ENCODE results near the gene GAP43. TPM values are rescaled to one million over a fixed set of nuclear protein-coding genes. Genes with fewer than 3 reads are reported as not detected.
"Not testable (repeated sequence)": the region's sequence is repeated elsewhere in the genome, so short reads cannot be mapped to it uniquely, and the experiment has no call there.

The GAP43 gene
- total RNA-seq, 1 donor from 2014 or later: 42.9 TPM

- no peak overlapping the region for H3K4me3 Mint-ChIP-seq
- H3K9me3 Mint-ChIP-seq: no peaks in the 10 kb centered on the region
- H3K36me3 Mint-ChIP-seq (ENCODE audit: low read depth): peaks cover 3% of the 10 kb centered on the region
- no peak for DNase-seq (ENCODE audit: low read depth, low spot score)
- no peak overlapping the region for H3K27ac Mint-ChIP-seq (ENCODE audit: unreplicated experiment)
- H3K4me1 Mint-ChIP-seq: no peaks in the 10 kb centered on the region
- H3K27me3 Mint-ChIP-seq (ENCODE audit: low read depth): no peaks in the 10 kb centered on the region
- TF ChIP-seq, protein P1, sequence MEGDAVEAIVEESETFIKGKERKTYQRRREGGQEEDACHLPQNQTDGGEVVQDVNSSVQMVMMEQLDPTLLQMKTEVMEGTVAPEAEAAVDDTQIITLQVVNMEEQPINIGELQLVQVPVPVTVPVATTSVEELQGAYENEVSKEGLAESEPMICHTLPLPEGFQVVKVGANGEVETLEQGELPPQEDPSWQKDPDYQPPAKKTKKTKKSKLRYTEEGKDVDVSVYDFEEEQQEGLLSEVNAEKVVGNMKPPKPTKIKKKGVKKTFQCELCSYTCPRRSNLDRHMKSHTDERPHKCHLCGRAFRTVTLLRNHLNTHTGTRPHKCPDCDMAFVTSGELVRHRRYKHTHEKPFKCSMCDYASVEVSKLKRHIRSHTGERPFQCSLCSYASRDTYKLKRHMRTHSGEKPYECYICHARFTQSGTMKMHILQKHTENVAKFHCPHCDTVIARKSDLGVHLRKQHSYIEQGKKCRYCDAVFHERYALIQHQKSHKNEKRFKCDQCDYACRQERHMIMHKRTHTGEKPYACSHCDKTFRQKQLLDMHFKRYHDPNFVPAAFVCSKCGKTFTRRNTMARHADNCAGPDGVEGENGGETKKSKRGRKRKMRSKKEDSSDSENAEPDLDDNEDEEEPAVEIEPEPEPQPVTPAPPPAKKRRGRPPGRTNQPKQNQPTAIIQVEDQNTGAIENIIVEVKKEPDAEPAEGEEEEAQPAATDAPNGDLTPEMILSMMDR (conservative IDR thresholded peaks at IDR 0.05): no peak
Measured at GRCh38 chr3:115720983-115721382, 97.7 kb downstream of the GAP43 start.

DNA sequence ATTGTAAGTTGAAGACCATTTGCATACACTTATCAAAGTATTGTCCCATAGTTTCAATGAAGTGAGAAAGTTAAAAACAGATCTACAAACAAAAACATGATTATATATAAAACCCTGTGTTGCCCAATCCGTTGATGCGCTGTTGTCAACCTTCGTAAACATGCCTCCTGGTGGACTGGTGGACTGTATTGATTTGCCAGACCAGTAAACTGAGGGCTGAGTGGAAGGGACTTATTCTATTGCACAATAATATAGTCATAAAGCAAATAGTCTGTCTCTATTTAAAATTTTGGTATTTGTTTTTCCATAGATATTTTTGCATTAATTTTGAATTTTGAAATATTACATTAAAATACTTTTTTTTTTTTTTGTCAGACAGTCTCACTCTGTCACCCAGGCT is 102.5 kb downstream of the GAP43 start:
- Mint-ChIP-seq H3K27me3 (ENCODE audit: low read depth) (no peaks in the 10 kb centered on the region), H3K36me3 (ENCODE audit: low read depth) (peaks cover 3% of the 10 kb centered on the region), H3K9me3 (peaks cover 3% of the 10 kb centered on the region), H3K4me3 (no peak overlapping the region), H3K4me1 (no peaks in the 10 kb centered on the region), H3K27ac (ENCODE audit: unreplicated experiment) (no peak overlapping the region)
- TF ChIP-seq, protein P1 (conservative IDR thresholded peaks at IDR 0.05): no peak
- no peak for DNase-seq (ENCODE audit: low read depth, low spot score)

DNA sequence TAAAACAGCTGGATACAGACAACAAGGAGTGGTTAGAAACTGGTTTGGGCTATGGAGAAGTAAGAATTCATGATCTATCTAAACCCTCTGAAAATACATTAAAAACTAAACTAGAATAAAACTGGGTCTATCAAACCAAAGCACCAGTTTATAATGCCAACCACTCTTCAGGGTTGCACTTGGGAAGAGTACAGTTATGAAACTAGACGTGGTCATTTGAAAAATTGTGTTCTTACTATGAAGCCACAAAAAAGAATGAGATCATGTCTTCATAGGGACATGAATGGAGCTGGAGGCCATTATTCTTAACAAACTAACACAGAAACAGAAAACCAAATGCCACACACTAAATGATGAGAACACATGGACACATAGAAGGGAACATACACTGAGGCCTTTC is 103.8 kb downstream of the GAP43 start:
- DNase-seq (ENCODE audit: low read depth, low spot score): no peak
- H3K4me3 Mint-ChIP-seq: no peak overlapping the region
- TF ChIP-seq, protein P1 (conservative IDR thresholded peaks at IDR 0.05): no peak
- H3K27ac Mint-ChIP-seq (ENCODE audit: unreplicated experiment): no peak overlapping the region
- H3K27me3 Mint-ChIP-seq (ENCODE audit: low read depth): no peaks in the 10 kb centered on the region
- peaks cover 3% of the 10 kb centered on the region for H3K36me3 Mint-ChIP-seq (ENCODE audit: low read depth)
- peaks cover 10% of the 10 kb centered on the region for H3K9me3 Mint-ChIP-seq
- no peaks in the 10 kb centered on the region for H3K4me1 Mint-ChIP-seq

DNA sequence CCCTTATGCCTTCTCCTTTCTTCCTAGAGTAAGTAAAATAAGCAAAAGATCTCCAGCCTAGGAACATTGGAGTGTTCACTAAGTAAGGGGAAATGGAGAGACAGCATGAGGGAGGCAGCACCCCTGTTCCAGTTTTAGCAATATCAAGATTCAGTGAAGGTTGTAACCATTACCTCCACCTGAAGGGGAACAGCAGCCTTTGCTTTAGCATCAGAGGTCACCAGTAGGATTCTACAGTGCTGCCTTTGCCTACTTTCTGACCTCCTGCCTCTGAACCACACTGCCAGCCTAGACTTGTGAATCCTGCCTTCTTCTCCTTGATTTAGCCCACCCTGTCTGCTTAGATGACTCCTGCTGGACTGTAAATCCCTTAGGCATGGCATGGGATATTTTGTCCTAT is 104.7 kb downstream of the GAP43 start:
- Mint-ChIP-seq H3K27ac (ENCODE audit: unreplicated experiment) (no peak overlapping the region), H3K27me3 (ENCODE audit: low read depth) (no peaks in the 10 kb centered on the region), H3K4me3 (no peak overlapping the region), H3K36me3 (ENCODE audit: low read depth) (no peaks in the 10 kb centered on the region), H3K4me1 (no peaks in the 10 kb centered on the region), H3K9me3 (peaks cover 10% of the 10 kb centered on the region)
- DNase-seq (ENCODE audit: low read depth, low spot score): no peak
- TF ChIP-seq, protein P1 (conservative IDR thresholded peaks at IDR 0.05): no peak

DNA sequence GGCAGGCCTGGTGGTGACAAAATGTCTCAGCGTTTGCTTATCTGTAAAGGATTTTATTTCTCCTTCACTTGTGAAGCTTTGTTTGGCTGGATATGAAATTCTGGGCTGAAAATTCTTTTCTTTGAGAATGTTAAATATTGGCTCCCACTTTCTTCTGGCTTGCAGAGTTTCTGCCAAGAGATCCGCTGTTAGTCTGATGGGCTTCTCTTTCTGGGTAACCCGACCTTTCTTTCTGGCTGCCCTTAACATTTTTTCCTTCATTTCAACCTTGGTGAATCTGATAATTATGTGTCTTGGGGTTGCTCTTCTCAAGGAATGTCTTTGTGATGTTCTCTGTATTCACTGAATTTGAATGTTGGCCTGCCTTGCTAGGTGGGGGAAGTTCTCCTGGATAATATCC is 113.0 kb downstream of the GAP43 start:
- not testable (repeated sequence) for H3K4me1 Mint-ChIP-seq; DNase-seq (ENCODE audit: low read depth, low spot score); H3K27me3 Mint-ChIP-seq (ENCODE audit: low read depth); H3K4me3 Mint-ChIP-seq
- Mint-ChIP-seq H3K9me3 (peaks cover 17% of the 10 kb centered on the region), H3K36me3 (ENCODE audit: low read depth) (peaks cover 15% of the 10 kb centered on the region), H3K27ac (ENCODE audit: unreplicated experiment) (peak overlapping the region; percentile 90)

GRCh38 chr3:115741650-115742049 is 118.3 kb downstream of the GAP43 start:
- no peak for DNase-seq (ENCODE audit: low read depth, low spot score)
- Mint-ChIP-seq H3K27ac (ENCODE audit: unreplicated experiment) (no peak overlapping the region), H3K4me1 (no peaks in the 10 kb centered on the region), H3K9me3 (peaks cover 17% of the 10 kb centered on the region), H3K36me3 (ENCODE audit: low read depth) (peaks cover 17% of the 10 kb centered on the region), H3K27me3 (ENCODE audit: low read depth) (no peaks in the 10 kb centered on the region), H3K4me3 (no peak overlapping the region)
- TF ChIP-seq, protein P1 (conservative IDR thresholded peaks at IDR 0.05): no peak

- not testable (repeated sequence) for H3K27ac Mint-ChIP-seq (ENCODE audit: unreplicated experiment); H3K27me3 Mint-ChIP-seq (ENCODE audit: low read depth); H3K4me1 Mint-ChIP-seq; H3K4me3 Mint-ChIP-seq; DNase-seq (ENCODE audit: low read depth, low spot score)
- H3K36me3 Mint-ChIP-seq (ENCODE audit: low read depth): peaks cover 16% of the 10 kb centered on the region
- peaks cover 12% of the 10 kb centered on the region for H3K9me3 Mint-ChIP-seq
Measured at GRCh38 chr3:115744516-115744915, 121.2 kb downstream of the GAP43 start.

- not testable (repeated sequence) for H3K36me3 Mint-ChIP-seq (ENCODE audit: low read depth); H3K27me3 Mint-ChIP-seq (ENCODE audit: low read depth); DNase-seq (ENCODE audit: low read depth, low spot score); H3K4me3 Mint-ChIP-seq; H3K27ac Mint-ChIP-seq (ENCODE audit: unreplicated experiment); H3K4me1 Mint-ChIP-seq
- peaks cover 16% of the 10 kb centered on the region for H3K9me3 Mint-ChIP-seq
Measured at GRCh38 chr3:115752978-115753377, 129.7 kb downstream of the GAP43 start.

Measured in neural crest cell (in vitro differentiated cells).